HEK293T (cell line): ENCODE data around the gene NOTCH2.
"Not testable (repeated sequence)": the region's sequence is repeated elsewhere in the genome, so short reads cannot be mapped to it uniquely, and the experiment has no call there.

Experiments used
- ARNT ChIP-seq: fragments of 450-650 bp; IDR thresholded peaks from 2 replicates; pipeline ENCODE4 v1.6.1; 2017; ENCODE audit warnings: mild to moderate bottlenecking
- BHLHE40 ChIP-seq: fragments of 450-650 bp; IDR thresholded peaks from 2 replicates; pipeline ENCODE4 v1.6.1; 2016; ENCODE audit warnings: mild to moderate bottlenecking, moderate library complexity, borderline replicate concordance
- FOXA1 ChIP-seq: fragments of 450-650 bp; IDR thresholded peaks from 2 replicates; pipeline ENCODE4 v1.6.1; 2016; ENCODE audit warnings: mild to moderate bottlenecking
- FOXK2 ChIP-seq: fragments of 450-650 bp; IDR thresholded peaks from 2 replicates; pipeline ENCODE4 v1.6.1; 2016; ENCODE audit warnings: mild to moderate bottlenecking
- FOXM1 ChIP-seq: fragments of 450-650 bp; IDR thresholded peaks from 2 replicates; pipeline ENCODE4 v1.6.1; 2017; ENCODE audit warnings: mild to moderate bottlenecking, borderline replicate concordance
- HDGF ChIP-seq: fragments of 450-650 bp; IDR thresholded peaks from 2 replicates; pipeline ENCODE4 v1.6.1; 2017; ENCODE audit warnings: antibody characterized with exemption, borderline replicate concordance
- L3MBTL2 ChIP-seq: fragments of 450-650 bp; conservative IDR thresholded peaks from 2 replicates; pipeline ENCODE4 v1.6.1; 2016; ENCODE audit warnings: mild to moderate bottlenecking
- NFRKB ChIP-seq: fragments of 450-650 bp; IDR thresholded peaks from 2 replicates; pipeline ENCODE4 v1.6.1; 2016; ENCODE audit warnings: mild to moderate bottlenecking, moderate library complexity
- SP1 ChIP-seq: fragments of 450-650 bp; IDR thresholded peaks from 2 replicates; pipeline ENCODE4 v1.6.1; 2017
- SUZ12 ChIP-seq: fragments of 450-650 bp; IDR thresholded peaks from 2 replicates; pipeline ENCODE4 v1.6.1; 2016; ENCODE audit warnings: mild to moderate bottlenecking
- TF ChIP-seq, protein P1 (sequence below): fragments of 450-650 bp; IDR thresholded peaks from 2 replicates; pipeline ENCODE4 v1.6.1; 2016

DNA sequence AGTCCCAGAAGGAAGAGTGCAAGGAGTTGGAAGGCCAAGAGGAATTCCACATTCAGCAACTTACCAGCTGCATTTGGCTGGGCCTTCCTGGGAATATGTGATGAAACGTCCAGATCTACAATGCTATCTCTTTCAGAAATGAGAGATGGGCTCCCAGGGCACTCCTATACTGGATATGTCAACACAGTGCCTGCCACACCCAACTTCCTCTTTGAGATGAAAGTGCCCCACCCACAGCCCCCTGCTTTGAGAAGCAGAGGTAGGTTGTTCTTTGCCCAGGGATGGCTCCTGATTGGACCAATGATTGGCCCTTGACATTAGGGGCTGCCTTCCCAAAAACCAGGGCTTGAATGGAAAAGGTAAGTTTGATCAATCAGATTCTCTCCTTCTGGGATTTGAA is 31.1 kb upstream of the NOTCH2 start:
- TF ChIP-seq FOXM1, ARNT, L3MBTL2, SP1, SUZ12, NFRKB, BHLHE40, FOXA1, FOXK2, HDGF: not testable (repeated sequence)
- TF ChIP-seq, protein P1, sequence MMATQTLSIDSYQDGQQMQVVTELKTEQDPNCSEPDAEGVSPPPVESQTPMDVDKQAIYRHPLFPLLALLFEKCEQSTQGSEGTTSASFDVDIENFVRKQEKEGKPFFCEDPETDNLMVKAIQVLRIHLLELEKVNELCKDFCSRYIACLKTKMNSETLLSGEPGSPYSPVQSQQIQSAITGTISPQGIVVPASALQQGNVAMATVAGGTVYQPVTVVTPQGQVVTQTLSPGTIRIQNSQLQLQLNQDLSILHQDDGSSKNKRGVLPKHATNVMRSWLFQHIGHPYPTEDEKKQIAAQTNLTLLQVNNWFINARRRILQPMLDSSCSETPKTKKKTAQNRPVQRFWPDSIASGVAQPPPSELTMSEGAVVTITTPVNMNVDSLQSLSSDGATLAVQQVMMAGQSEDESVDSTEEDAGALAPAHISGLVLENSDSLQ, result not testable (repeated sequence)
